Activated T-cell treated with anti-CD3 and anti-CD28 coated beads for 1 hour (primary cell): ENCODE data around the gene PIGM.
A peak's percentile ranks its signal among the peaks of the same experiment; 100 is the strongest.

ENCODE experiments used
- DNase-seq: peaks from one replicate; pipeline ENCODE4 v3.0.0-alpha.2; 2020; ENCODE audit warnings: low read depth

PIGM gene

GRCh38 chr1:160022330-160023310 lies 9.2 kb downstream of the PIGM start:
- DNase-seq, result no peak

- DNase-seq, result no peak
Measured at GRCh38 chr1:160021376-160022074, 10.3 kb downstream of the PIGM start.

DNA sequence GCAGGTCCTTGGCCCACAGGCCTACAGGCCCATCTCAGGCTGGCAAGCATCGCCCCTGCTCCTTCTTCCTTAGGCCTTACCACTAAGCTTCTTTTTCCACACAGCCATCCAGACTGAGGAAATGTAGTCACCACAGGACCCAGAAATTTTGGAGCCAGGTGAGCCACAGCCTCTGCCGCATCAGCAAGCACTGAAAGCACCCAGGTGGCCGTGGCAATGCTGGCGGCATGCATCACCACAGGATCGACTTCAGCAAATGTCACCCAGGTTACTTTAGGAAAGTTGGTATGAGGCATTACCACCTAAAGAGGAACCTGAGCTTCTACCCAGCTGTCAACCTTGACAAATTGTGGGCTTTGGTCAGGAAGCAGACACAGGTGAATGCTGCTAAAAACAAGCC lies 11.6 kb downstream of the PIGM start:
- no peak for DNase-seq

- DNase-seq, result no peak
Measured at GRCh38 chr1:160018900-160019299, 12.9 kb downstream of the PIGM start.

GRCh38 chr1:160018347-160018746 lies 13.4 kb downstream of the PIGM start:
- DNase-seq, result no peak

- DNase-seq, result no peak
Measured at GRCh38 chr1:160017592-160017991, 14.2 kb downstream of the PIGM start.

DNA sequence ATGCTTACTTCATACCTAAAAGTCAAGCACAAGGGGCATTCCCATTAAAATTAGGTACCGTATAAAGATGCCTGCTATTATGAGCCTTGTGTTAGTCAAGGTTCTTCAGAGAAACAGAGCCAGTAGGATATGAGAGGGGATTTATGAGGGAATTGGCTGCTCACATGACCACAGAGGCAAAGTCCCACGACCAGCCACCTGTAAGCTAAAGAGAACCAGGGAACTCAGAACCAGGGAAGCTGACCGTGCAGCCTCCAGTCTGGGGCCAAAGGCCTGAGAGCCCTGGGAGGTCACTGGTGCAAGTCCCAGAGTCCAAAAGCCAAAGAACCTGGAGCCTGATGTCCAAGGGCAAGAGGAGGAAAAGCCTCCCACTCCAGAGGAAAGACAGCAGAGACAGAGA lies 20.0 kb downstream of the PIGM start:
- DNase-seq, result no peak

- no peak for DNase-seq
Measured at GRCh38 chr1:160009801-160010200, 22.0 kb downstream of the PIGM start.

DNA sequence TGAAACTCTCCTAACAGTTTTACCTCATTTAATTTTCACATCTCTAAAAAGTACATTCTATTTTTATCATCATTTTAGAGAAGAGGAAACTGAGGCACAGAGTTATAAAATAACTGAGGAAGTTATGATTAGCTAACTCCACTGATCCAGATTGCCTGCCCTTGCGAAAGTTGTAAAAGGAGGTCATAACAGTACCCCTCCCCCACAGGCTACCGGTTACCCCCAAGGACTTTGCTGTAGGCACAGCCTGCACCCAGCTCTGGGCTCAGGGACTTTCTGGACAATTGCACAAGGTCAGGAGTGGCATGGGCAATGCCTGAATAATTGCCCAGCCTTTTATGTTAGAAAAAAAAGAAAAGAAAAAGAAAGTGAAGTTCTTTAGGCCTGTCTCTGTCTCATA lies 22.7 kb downstream of the PIGM start:
- no peak for DNase-seq

DNA sequence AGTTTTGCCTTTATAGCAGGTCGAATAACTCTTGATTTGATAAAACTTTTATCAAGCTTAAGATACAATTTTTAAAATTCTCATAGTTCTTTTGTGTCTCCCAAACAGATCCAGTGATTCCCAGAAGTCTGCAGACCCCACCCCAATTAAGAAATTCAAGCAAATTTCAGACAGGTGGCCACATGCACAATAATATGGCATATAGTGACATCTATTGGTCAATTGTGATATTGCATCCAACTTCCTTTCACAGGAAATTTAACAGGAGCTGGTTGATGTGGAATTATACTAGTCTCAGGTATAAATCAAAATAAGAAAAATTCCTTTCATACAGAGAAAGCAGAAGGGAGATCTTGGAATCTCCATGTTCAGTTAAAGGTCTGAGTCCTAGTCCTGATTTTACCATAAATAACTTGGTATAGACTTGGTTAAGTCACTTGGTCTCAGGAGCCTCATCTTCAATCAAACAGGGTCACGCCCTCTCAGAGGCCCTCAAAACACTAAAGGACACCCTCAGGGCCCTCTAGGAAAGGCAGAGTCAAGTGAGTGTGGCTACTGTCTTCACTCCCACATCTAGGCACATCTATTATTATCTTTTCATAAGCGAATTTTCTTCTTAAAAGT lies 24.1 kb downstream of the PIGM start:
- no peak for DNase-seq

DNA sequence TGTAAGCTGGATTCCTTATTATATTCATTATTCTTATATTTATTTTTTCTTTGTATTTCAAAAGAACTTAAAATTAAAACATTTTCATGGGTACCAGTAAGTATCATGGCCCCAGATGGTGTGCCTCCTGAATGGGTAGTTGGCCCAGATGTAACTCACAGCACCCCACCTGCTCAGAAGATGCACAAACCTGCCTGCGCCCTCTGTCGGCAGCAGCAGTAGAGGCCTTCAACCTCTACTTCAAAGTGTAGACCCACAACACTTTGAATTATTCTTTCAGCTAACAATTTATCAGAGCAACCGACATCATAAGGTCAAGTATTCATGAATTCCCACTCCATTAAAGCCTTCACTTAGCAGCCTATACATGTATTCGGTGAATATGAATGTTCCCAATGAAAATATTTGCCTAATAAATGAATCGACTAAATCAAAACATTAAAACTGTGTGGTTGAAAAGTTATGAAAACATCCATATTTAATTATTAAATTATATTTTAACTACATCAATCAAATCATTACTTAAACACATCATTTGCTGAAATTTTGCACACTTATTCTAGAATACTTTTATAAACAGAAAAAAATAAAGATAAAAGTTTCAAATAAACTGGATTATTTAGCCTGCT lies 25.4 kb downstream of the PIGM start:
- peak; percentile 68 for DNase-seq

DNA sequence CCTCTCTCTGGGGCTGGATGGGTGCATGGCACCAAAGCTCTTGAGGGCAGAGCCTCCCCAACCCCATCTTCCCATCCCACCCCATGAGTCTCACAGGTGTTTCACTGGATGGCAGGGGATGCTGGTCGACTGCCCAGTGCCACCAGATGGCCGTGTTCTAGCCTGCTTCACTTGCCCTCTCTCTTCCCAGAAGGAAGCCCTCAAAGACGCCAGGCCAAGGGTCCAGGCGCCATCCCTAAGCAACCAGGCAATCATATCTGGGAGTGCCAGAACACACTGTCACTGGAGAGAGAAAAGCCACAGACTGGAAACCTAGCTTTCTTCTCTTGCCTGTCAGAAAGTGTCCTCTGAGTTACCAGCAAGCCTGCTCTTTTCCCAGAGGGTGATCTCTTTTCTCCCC lies 26.7 kb downstream of the PIGM start:
- DNase-seq, result no peak

- no peak for DNase-seq
Measured at GRCh38 chr1:160004425-160004824, 27.4 kb downstream of the PIGM start.

DNA sequence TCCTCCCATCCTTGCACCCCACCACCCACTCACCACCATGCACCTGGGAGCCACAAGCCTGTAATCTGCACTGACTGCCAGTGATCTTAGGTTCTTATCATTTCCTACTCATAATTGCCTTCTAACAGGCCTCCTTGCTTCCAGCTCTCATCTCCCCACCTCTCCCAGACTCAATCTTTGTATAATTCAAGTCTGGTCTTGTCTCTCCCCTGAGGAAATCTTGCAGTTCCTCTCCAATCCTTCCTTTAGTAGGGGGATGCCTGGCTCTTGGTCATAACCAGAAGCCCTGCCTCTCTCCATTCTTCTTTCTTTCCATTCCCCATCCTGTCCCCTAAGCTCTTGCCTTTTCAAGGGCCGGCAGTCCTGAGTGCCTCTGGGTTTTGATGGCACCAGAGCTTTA lies 27.8 kb downstream of the PIGM start:
- no peak for DNase-seq

DNA sequence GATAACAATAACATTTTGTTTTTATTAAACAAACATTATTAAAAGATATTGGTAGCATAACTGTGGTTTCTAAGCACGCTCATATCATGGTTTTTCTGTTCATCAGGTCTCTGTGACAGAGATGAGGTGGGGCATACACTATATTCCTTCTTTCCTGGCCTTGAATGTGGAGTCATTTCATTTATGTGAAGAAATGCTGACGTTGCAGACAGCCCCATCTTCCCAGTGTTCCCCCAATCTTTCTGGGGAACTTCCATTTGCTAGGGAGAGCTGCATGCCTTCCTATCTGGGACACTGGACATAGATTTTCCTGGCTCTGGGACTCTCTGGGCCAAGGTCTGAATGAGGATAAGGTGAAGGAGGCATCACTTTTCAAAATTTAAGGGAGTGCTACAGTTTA lies 30.4 kb downstream of the PIGM start:
- DNase-seq, result no peak

- no peak for DNase-seq
Measured at GRCh38 chr1:159999204-159999603, 32.6 kb downstream of the PIGM start.

- DNase-seq, result no peak
Measured at GRCh38 chr1:159996653-159997052, 35.1 kb downstream of the PIGM start.

- no peak for DNase-seq
Measured at GRCh38 chr1:159994896-159995295, 36.9 kb downstream of the PIGM start.

DNA sequence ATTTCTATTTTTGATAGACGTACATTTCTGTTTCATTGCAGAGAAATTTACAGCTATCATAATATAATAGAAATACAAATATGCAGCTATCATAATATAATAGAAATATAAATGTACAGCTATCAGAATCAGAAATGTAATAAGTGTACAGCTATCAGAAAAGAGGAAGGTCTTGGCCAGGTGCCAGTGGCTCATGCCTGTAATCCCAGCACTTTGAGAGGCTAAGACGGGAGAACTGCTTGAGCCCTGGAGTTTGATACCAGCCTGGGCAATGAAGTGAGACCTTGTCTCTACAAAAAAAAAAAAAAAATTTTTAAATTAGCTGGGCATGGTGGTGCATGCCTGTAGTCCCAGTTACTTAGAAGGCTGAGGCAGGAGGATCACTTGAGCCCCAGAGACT lies 37.9 kb downstream of the PIGM start:
- DNase-seq, result no peak

- no peak for DNase-seq
Measured at GRCh38 chr1:159992161-159992560, 39.6 kb downstream of the PIGM start.

DNA sequence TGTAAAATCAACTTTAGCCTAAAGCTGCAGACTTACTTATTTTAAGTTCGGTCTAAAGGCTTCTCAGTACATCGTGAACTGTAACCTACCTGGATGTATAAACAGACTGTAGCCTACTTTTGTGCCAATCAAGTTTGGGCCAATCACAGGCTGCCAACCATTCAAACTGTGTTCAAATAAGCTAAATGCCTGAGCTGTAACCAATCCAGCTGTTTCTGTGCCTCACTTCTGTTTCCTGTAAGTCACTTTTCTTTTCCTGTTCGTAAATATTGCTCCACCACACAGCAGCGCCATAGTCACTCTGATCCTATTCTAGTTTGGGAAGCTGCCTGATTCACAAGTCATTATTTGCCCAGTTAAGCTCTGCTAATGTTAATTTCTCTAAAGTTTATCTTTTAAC lies 40.3 kb downstream of the PIGM start:
- DNase-seq, result no peak

GRCh38 chr1:159990005-159990404 lies 41.8 kb downstream of the PIGM start:
- no peak for DNase-seq
